ENCODE results near the gene HSD17B4.
"Not testable (repeated sequence)": the region's sequence is repeated elsewhere in the genome, so short reads cannot be mapped to it uniquely, and the experiment has no call there.

DNA sequence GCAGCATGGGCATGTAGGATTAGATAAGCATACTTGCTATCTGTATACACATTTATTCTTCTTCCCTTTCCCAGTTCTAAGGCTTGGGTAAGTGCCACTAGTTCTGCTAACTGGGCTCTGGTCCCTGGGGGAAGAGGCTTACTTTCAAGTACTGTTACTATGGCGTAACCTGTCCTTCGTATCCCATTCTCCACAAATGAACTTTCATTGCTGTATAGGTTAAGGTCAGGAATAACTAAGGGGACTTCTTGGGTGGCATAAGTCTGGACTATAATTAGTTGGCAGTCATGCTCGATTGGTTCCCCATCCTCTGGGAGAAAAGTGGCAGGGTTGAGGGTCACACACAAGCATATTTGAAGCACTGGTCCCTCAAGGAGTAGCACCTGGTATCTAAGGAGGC, 23.7 kb upstream of the HSD17B4 start:
- not testable (repeated sequence) for TF ChIP-seq ZBTB20 (CRISPR knock-in tag; IDR thresholded peaks at IDR 0.05; ENCODE audit: borderline replicate concordance, low read depth); CBX5 (CRISPR knock-in tag; IDR thresholded peaks at IDR 0.05; ENCODE audit: borderline replicate concordance); ZBTB1 (CRISPR knock-in tag; IDR thresholded peaks at IDR 0.05; ENCODE audit: borderline replicate concordance); REST (IDR thresholded peaks at IDR 0.05; ENCODE audit: borderline replicate concordance in 1 of 2, low read depth in 1 of 2, low read length in 2 of 2); ZNF891 (CRISPR knock-in tag; IDR thresholded peaks at IDR 0.05); ZNF746 (CRISPR knock-in tag; IDR thresholded peaks at IDR 0.05)
